Neural cell (in vitro differentiated cells): ENCODE results near the gene IDH3G.
"Not testable (repeated sequence)": the region's sequence is repeated elsewhere in the genome, so short reads cannot be mapped to it uniquely, and the experiment has no call there.

Source experiments
- CTCF ChIP-seq: fragments of 450-650 bp; IDR thresholded peaks from 2 replicates; pipeline ENCODE4 v1.5.1; 2014; ENCODE audit warnings: antibody characterized with exemption, mild to moderate bottlenecking, moderate library complexity; ENCODE audit not compliant: poor library complexity, severe bottlenecking
- EP300 ChIP-seq: fragments of 450-650 bp; conservative IDR thresholded peaks from 2 replicates; pipeline ENCODE4 v1.6.1; 2014; ENCODE audit warnings: antibody characterized with exemption, mild to moderate bottlenecking, moderate library complexity; ENCODE audit not compliant: poor library complexity, severe bottlenecking
- EZH2 ChIP-seq: fragments of 200-600, 300-800 bp; shearing (Covaris generic), sonication (generic); IDR thresholded peaks from 2 replicates; pipeline ENCODE4 v1.6.1; 2014; ENCODE audit warnings: antibody characterized with exemption, low read length, borderline replicate concordance, mild to moderate bottlenecking; ENCODE audit not compliant: insufficient read depth, poor library complexity, severe bottlenecking
- POLR2AphosphoS5 ChIP-seq: IDR thresholded peaks from 2 replicates; pipeline ENCODE4 v1.6.1; 2012
- RAD21 ChIP-seq: fragments of 450-650 bp; conservative IDR thresholded peaks from 2 replicates; pipeline ENCODE4 v1.6.1; 2014; ENCODE audit warnings: antibody characterized with exemption, mild to moderate bottlenecking, moderate library complexity
- TAF1 ChIP-seq: IDR thresholded peaks from 2 replicates; pipeline ENCODE4 v1.6.1; 2012; ENCODE audit warnings: low read depth

- TF ChIP-seq CTCF, EZH2, POLR2AphosphoS5, RAD21, TAF1, EP300: not testable (repeated sequence)
Observed at GRCh38 chrX:153818064-153818463, 23.9 kb upstream of the IDH3G start.
